Measurements from ENCODE around the gene NUDT4.

DNA sequence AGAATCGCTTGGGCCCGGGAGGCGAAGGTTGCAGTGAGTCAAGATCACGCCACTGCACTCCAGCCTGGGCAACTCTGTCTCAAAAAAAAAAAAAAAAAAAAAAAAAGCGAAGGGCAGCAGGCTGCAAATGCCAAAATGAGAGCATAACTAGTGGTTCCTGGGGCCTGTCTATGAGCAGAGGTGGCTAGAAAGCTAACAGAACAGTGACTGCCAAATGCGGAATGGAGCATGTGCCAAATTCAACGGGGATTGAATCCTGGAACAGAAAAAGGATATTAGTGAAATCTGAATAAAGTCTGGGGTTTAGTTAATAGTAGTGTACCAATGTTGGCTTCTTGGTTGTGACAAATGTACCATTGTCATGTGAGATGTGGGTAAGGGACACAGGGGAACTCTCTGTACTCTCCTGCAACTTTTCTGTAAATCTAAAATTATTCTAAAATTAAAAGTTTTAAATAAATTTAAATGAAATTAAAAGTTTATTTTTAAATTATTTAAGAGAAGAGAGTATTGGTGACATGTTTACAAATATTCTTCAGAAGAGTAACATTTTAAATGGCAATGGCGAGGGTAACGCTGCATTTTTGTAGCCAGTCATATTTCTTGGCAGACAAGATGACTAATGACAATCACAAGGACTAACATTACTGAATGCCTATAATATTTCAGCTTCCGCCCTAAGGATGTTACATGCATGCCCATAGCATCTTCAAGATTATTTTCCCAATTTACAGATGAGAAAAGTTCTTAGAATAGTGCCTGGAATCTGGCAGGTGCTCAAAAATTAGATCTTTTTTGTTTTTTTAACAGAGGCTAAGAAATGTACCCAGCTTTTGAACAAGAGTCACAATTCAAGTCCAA, 28.9 kb upstream of the NUDT4 start:
- TF ChIP-seq, protein P1, sequence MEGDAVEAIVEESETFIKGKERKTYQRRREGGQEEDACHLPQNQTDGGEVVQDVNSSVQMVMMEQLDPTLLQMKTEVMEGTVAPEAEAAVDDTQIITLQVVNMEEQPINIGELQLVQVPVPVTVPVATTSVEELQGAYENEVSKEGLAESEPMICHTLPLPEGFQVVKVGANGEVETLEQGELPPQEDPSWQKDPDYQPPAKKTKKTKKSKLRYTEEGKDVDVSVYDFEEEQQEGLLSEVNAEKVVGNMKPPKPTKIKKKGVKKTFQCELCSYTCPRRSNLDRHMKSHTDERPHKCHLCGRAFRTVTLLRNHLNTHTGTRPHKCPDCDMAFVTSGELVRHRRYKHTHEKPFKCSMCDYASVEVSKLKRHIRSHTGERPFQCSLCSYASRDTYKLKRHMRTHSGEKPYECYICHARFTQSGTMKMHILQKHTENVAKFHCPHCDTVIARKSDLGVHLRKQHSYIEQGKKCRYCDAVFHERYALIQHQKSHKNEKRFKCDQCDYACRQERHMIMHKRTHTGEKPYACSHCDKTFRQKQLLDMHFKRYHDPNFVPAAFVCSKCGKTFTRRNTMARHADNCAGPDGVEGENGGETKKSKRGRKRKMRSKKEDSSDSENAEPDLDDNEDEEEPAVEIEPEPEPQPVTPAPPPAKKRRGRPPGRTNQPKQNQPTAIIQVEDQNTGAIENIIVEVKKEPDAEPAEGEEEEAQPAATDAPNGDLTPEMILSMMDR (conservative IDR thresholded peaks at IDR 0.05; ENCODE audit: low read length) = no peak
- TF ChIP-seq EZH2phosphoT487 (IDR thresholded peaks at IDR 0.05; ENCODE audit: borderline replicate concordance, low read depth, low read length) = no peak
